Glutamatergic neuron (in vitro differentiated cells): ENCODE results near the gene COLEC11. TPM values are rescaled to one million over a fixed set of nuclear protein-coding genes. Genes with fewer than 3 reads are reported as not detected.

Experiments
- DNase-seq: peaks from one replicate; pipeline ENCODE4 v3.0.0; 2022
- H3K27ac Mint-ChIP-seq: one replicate; pipeline ENCODE4 v1.8.0; 2020; ENCODE audit warnings: mild to moderate bottlenecking, mixed read lengths, inconsistent platforms; ENCODE audit not compliant: unreplicated experiment
- H3K27me3 Mint-ChIP-seq: one replicate; pipeline ENCODE4 v1.8.0; 2020; ENCODE audit warnings: mild to moderate bottlenecking, moderate library complexity, mixed read lengths, inconsistent platforms; ENCODE audit not compliant: unreplicated experiment
- H3K36me3 Mint-ChIP-seq: one replicate; pipeline ENCODE4 v1.8.0; 2020; ENCODE audit warnings: mild to moderate bottlenecking, mixed read lengths, inconsistent platforms; ENCODE audit not compliant: unreplicated experiment
- H3K4me1 Mint-ChIP-seq: one replicate; pipeline ENCODE4 v1.8.0; 2020; ENCODE audit warnings: mild to moderate bottlenecking, low read depth, mixed read lengths, inconsistent platforms; ENCODE audit not compliant: unreplicated experiment
- H3K4me3 Mint-ChIP-seq: one replicate; pipeline ENCODE4 v1.8.0; 2020; ENCODE audit warnings: mild to moderate bottlenecking, mixed read lengths, inconsistent platforms; ENCODE audit not compliant: unreplicated experiment
- H3K9me3 Mint-ChIP-seq: one replicate; pipeline ENCODE4 v1.8.0; 2020; ENCODE audit warnings: mild to moderate bottlenecking, moderate library complexity, mixed read lengths, inconsistent platforms; ENCODE audit not compliant: unreplicated experiment
- CTCF ChIP-seq: fragments of 200-600 bp; sonication (generic); IDR thresholded peaks from one replicate; pipeline ENCODE4 v1.5.0; 2021; ENCODE audit not compliant: partially characterized antibody, unreplicated experiment
- total RNA-seq: library from RNA; stranded (reverse); fragmentation: NEBNext Ultra II Directional; extraction: Animal tissue kit (Norgen Biotek cat#: 25700); gene quantifications from one replicate; pipeline ENCODE4 v1.2.1, GENCODE V29; 2021; ENCODE audit not compliant: unreplicated experiment

Gene COLEC11
- total RNA-seq, 1 donor from 2014 or later, result not detected

DNA sequence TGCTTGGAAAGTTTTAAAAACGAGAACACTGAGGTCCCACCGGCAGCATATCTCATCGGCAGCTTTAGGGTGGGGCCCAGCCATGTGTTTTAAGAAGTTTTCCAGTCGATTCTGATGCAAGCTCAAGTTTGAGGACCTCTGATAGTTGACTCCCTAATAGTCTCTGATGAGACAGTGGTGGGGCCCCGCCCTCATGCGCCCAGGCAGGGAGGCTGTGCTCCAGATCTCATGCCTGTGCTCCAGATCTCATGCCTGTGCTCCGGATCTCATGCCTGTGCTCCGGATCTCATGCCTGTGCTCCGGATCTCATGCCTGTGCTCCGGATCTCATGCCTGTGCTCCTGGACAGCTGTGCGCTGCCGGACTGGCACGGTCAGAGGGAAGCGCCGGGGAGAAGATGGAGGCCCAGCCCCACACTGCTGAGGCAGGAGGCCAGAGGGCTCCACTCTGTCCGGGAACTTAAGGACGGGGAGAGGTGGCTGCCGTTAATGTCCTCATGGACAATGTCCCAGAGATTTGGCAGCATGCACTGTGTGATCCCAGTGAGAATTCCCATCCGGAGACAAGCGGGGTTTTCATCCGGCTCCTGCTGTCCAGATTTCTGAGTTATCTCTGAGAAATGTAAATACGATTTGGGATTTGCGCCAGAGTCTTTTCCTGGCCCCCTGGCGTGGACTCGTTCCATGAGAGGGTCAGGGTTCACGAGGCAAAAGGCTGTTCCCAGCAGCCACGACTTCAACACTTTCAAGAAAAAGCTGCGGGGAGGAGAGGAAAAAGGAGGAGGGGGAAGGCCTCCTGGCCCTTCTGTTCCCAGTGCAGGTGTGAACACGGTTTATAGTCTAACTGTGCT is 9.4 kb upstream of the COLEC11 start:
- Mint-ChIP-seq H3K36me3 (peaks cover 8% of the 10 kb centered on the region), H3K4me1 (no peaks in the 10 kb centered on the region), H3K4me3 (no peak overlapping the region), H3K27me3 (no peaks in the 10 kb centered on the region), H3K27ac (no peak overlapping the region), H3K9me3 (peaks cover 5% of the 10 kb centered on the region)
- TF ChIP-seq CTCF, result no peak
- no peak for DNase-seq

GRCh38 chr2:3586220-3586619 is 8.7 kb upstream of the COLEC11 start:
- no peak for DNase-seq
- Mint-ChIP-seq H3K27ac (no peak overlapping the region), H3K9me3 (peaks cover 5% of the 10 kb centered on the region), H3K36me3 (peaks cover 8% of the 10 kb centered on the region), H3K4me1 (no peaks in the 10 kb centered on the region), H3K27me3 (no peaks in the 10 kb centered on the region), H3K4me3 (no peak overlapping the region)
- no peak for TF ChIP-seq CTCF

DNA sequence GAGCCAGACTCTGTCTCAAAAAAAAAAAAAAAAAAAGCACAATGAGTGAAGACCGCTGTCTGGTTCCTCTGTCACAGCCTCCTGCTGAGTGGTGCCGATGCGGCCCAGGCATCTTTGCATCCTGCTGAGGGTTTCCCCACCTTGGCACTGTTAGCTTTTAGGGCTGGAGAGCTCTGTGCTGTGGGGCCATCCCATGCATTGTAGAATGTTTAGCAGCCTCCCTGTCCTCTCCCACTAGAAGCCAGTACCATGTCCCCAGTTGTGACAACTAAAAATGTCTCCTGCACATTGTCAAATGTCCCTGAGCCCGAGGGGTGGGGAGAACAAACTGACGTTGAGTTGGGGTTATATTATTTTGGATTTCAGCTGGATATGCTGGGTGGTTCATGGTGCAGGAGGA is 7.9 kb upstream of the COLEC11 start:
- H3K27ac Mint-ChIP-seq, result no peak overlapping the region
- TF ChIP-seq CTCF, result no peak
- peaks cover 5% of the 10 kb centered on the region for H3K9me3 Mint-ChIP-seq
- no peaks in the 10 kb centered on the region for H3K4me1 Mint-ChIP-seq
- no peak overlapping the region for H3K4me3 Mint-ChIP-seq
- no peaks in the 10 kb centered on the region for H3K27me3 Mint-ChIP-seq
- DNase-seq, result no peak
- H3K36me3 Mint-ChIP-seq, result peaks cover 8% of the 10 kb centered on the region

DNA sequence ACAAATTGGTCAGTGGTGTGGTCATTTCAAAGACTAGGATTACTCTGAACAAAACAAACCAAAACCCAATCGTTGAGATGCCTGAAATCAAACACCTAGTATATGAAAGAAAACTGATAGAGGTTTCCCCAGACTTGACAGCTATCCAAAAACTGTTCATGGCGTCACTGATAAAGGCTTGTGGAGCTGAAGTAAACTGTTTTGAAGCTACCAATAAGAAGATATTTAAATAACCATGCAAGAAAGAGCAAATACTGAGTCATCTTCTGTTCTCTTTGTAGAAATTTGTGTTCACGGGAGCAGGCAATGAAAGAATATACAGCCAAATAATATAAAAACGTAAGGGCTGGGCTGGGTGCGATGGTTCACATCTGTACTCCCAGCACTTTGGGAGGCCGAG is 7.5 kb upstream of the COLEC11 start:
- Mint-ChIP-seq H3K4me3 (no peak overlapping the region), H3K36me3 (peaks cover 11% of the 10 kb centered on the region), H3K27ac (no peak overlapping the region), H3K27me3 (no peaks in the 10 kb centered on the region), H3K4me1 (no peaks in the 10 kb centered on the region), H3K9me3 (peaks cover 7% of the 10 kb centered on the region)
- TF ChIP-seq CTCF, result no peak
- no peak for DNase-seq

GRCh38 chr2:3588084-3588483 is 6.8 kb upstream of the COLEC11 start:
- no peaks in the 10 kb centered on the region for H3K27me3 Mint-ChIP-seq
- no peaks in the 10 kb centered on the region for H3K4me1 Mint-ChIP-seq
- H3K4me3 Mint-ChIP-seq, result no peak overlapping the region
- peaks cover 9% of the 10 kb centered on the region for H3K9me3 Mint-ChIP-seq
- H3K27ac Mint-ChIP-seq, result no peak overlapping the region
- no peak for DNase-seq
- H3K36me3 Mint-ChIP-seq, result peaks cover 16% of the 10 kb centered on the region
- no peak for TF ChIP-seq CTCF
